Measurements from ENCODE around the gene SYNE1.
A peak's percentile ranks its signal among the peaks of the same experiment; 100 is the strongest.

The SYNE1 gene

GRCh38 chr6:152301765-152302568, 335.2 kb downstream of the SYNE1 start:
- peak; percentile 61 for DNase-seq

GRCh38 chr6:152301021-152301764, 336.0 kb downstream of the SYNE1 start:
- no peak for DNase-seq

GRCh38 chr6:152300517-152300916, 336.6 kb downstream of the SYNE1 start:
- DNase-seq: no peak

- no peak for DNase-seq
Observed at GRCh38 chr6:152298848-152299735, 338.1 kb downstream of the SYNE1 start.

- no peak for DNase-seq
Observed at GRCh38 chr6:152298055-152298647, 339.0 kb downstream of the SYNE1 start.

- DNase-seq: no peak
Observed at GRCh38 chr6:152296648-152297376, 340.4 kb downstream of the SYNE1 start.

GRCh38 chr6:152295920-152296319, 341.2 kb downstream of the SYNE1 start:
- no peak for DNase-seq

GRCh38 chr6:152295346-152295745, 341.8 kb downstream of the SYNE1 start:
- DNase-seq: no peak

GRCh38 chr6:152293404-152293803, 343.8 kb downstream of the SYNE1 start:
- DNase-seq: peak; percentile 16

GRCh38 chr6:152292555-152292954, 344.6 kb downstream of the SYNE1 start:
- no peak for DNase-seq

GRCh38 chr6:152290693-152291092, 346.5 kb downstream of the SYNE1 start:
- no peak for DNase-seq

- no peak for DNase-seq
Observed at GRCh38 chr6:152277826-152278329, 359.3 kb downstream of the SYNE1 start.

GRCh38 chr6:152273638-152274037, 363.5 kb downstream of the SYNE1 start:
- DNase-seq: no peak

- DNase-seq: no peak
Observed at GRCh38 chr6:152273002-152273401, 364.2 kb downstream of the SYNE1 start.

GRCh38 chr6:152272486-152272885, 364.7 kb downstream of the SYNE1 start:
- DNase-seq: no peak

- no peak for DNase-seq
Observed at GRCh38 chr6:152271776-152272464, 365.2 kb downstream of the SYNE1 start.

- no peak for DNase-seq
Observed at GRCh38 chr6:152270301-152270925, 366.7 kb downstream of the SYNE1 start.

- DNase-seq: no peak
Observed at GRCh38 chr6:152268846-152269442, 368.2 kb downstream of the SYNE1 start.

- peak; percentile 18 for DNase-seq
Observed at GRCh38 chr6:152267967-152268845, 369.0 kb downstream of the SYNE1 start.
